Naive thymus-derived CD4-positive, alpha-beta T cell (primary cell): ENCODE data around the gene BBS9. TPM values are rescaled to one million over a fixed set of nuclear protein-coding genes. Genes with fewer than 3 reads are reported as not detected.

Experiments used
- ATAC-seq: fragments of 150-1000 bp; cut with Tn5 transposase; 2 replicates; pipeline ENCODE4 v1.10.0; 2021; ENCODE audit warnings: mild to moderate bottlenecking, moderate library complexity
- CTCF ChIA-PET: fragments of 350-600 bp; sonication (Branson Sonifier 250); formaldehyde crosslinking; loops from one replicate; lab custom pipeline; 2021; ENCODE audit warnings: antibody characterized with exemption; lab: Charles Lee
- POLR2A ChIA-PET: fragments of 350-600 bp; sonication (Branson Sonifier 250); formaldehyde crosslinking; loops from one replicate; lab custom pipeline; 2021; ENCODE audit warnings: antibody characterized with exemption, inconsistent platforms; lab: Charles Lee
- DNase-seq, 9 donors: peaks; one replicate each; pipeline versions ENCODE4 v3.0.0 to v3.0.0-alpha.2; 2020 to 2022; ENCODE audit warnings: mixed read lengths in 1 of 9
- H3K27ac ChIP-seq: one replicate; pipeline ENCODE4 v1.7.0; 2013; ENCODE audit warnings: mild to moderate bottlenecking, low read depth, low read length, moderate library complexity
- H3K27me3 ChIP-seq, 2 donors: one replicate each; pipeline ENCODE4 v1.7.0; 2013; ENCODE audit warnings: low read length in 2 of 2, mild to moderate bottlenecking in 2 of 2, moderate library complexity in 2 of 2; ENCODE audit not compliant: control insufficient read depth in 2 of 2, insufficient read depth in 2 of 2
- H3K36me3 ChIP-seq, 3 experiments: 1 replicate in 2 of 3; 2 replicates in 1 of 3; pipeline ENCODE4 v1.7.0; 2013; ENCODE audit warnings: low read length in 3 of 3, mild to moderate bottlenecking in 3 of 3, moderate library complexity in 1 of 3; ENCODE audit not compliant: insufficient read depth in 3 of 3, control insufficient read depth in 2 of 3
- H3K4me1 ChIP-seq, 2 donors: one replicate each; pipeline ENCODE4 v1.7.0; 2013; ENCODE audit warnings: low read length in 2 of 2, mild to moderate bottlenecking in 2 of 2, moderate library complexity in 1 of 2; ENCODE audit not compliant: control insufficient read depth in 2 of 2, insufficient read depth in 2 of 2
- H3K4me3 ChIP-seq: 2 replicates; pipeline ENCODE4 v1.7.0; 2013; ENCODE audit warnings: mild to moderate bottlenecking, low read length
- H3K9me3 ChIP-seq, 3 experiments: 1 replicate in 2 of 3; 2 replicates in 1 of 3; pipeline ENCODE4 v1.7.0; 2013; ENCODE audit warnings: low read length in 3 of 3; ENCODE audit not compliant: control insufficient read depth in 2 of 3
- H3K27ac Mint-ChIP-seq, 9 donors: one replicate each; pipeline ENCODE4 v1.8.0; 2020 to 2022; ENCODE audit warnings: mixed read lengths in 9 of 9, mild to moderate bottlenecking in 8 of 9, moderate library complexity in 5 of 9, inconsistent platforms in 2 of 9
- H3K27me3 Mint-ChIP-seq, 5 donors: one replicate each; pipeline ENCODE4 v1.8.0; 2021 to 2022; ENCODE audit warnings: mixed read lengths in 5 of 5, mild to moderate bottlenecking in 1 of 5
- H3K36me3 Mint-ChIP-seq, 5 donors: one replicate each; pipeline ENCODE4 v1.8.0; 2020 to 2022; ENCODE audit warnings: mixed read lengths in 5 of 5, mild to moderate bottlenecking in 3 of 5, inconsistent platforms in 1 of 5
- H3K4me1 Mint-ChIP-seq, 7 donors: one replicate each; pipeline ENCODE4 v1.8.0; 2020 to 2022; ENCODE audit warnings: mixed read lengths in 7 of 7, mild to moderate bottlenecking in 3 of 7, inconsistent platforms in 1 of 7
- H3K4me3 Mint-ChIP-seq, 10 donors: one replicate each; pipeline ENCODE4 v1.8.0; 2020 to 2022; ENCODE audit warnings: mild to moderate bottlenecking in 10 of 10, mixed read lengths in 10 of 10, moderate library complexity in 6 of 10, inconsistent platforms in 2 of 10
- H3K9me3 Mint-ChIP-seq, 11 donors: one replicate each; pipeline ENCODE4 v1.8.0; 2020 to 2022; ENCODE audit warnings: mixed read lengths in 11 of 11, mild to moderate bottlenecking in 4 of 11, inconsistent platforms in 1 of 11, moderate library complexity in 1 of 11
- intact Hi-C, 2 donors: fragments of 100-400 bp; cut with micrococcal nuclease; formaldehyde crosslinking; loops; one replicate each; pipeline ENCODE4 v1.15.1; 2023
- polyA plus RNA-seq, 2 donors: library from polyadenylated mRNA; unstranded; fragments of 300-500 nt; fragmentation: Illumina TruSeq; gene quantifications; one replicate each; pipeline ENCODE4 v1.2.3, GENCODE V29; 2021
- total RNA-seq, 6 experiments: library from RNA in 5 of 6; stranded (reverse) in 5 of 6; gene quantifications; 1 replicate in 5 of 6; 2 replicates in 1 of 6; pipeline ENCODE4 v1.2.3 and lab custom pipeline; 2021 to 2026

BBS9 gene
- total and polyA plus RNA-seq, 7 experiments from 2014 or later, result 11.1 to 31.0 (median 23.2) TPM

DNA sequence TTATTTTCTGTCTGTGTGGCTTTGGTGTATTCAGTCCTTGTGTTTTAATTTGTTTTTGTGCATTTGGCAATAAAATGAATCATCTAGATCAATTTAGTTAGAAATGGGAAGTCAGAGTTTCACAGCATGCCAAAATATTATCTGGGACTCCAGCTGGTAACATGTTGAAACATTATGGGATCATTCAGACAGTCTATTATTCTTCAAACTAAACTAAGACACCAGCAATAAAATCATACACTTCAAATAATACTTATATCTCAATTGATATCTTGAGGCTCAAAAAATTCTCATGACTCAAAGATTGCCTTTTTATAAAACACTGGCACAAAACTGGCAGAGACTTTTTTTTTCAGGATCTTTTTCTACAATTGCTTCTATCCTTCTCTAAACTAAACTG lies 14.4 kb upstream of the BBS9 start:
- no peak overlapping the region for H3K4me3 Mint-ChIP-seq
- POLR2A ChIA-PET, result no interaction called here
- no peaks in the 10 kb centered on the region for H3K4me1 ChIP-seq
- H3K27me3 ChIP-seq, result no peaks in the 10 kb centered on the region
- DNase-seq (no peak), ATAC-seq (no peak)
- H3K4me1 Mint-ChIP-seq, result peaks cover 0 to 6% (median 0%) of the 10 kb centered on the region in 7 donors
- H3K9me3 ChIP-seq, result no peaks in the 10 kb centered on the region
- H3K36me3 Mint-ChIP-seq, result peaks cover 0 to 9% (median 5%) of the 10 kb centered on the region in 5 donors
- intact Hi-C loops, result no loop called here
- H3K9me3 Mint-ChIP-seq, result peaks cover 3 to 19% (median 9%) of the 10 kb centered on the region in 11 donors
- no peak overlapping the region for H3K27ac ChIP-seq
- H3K36me3 ChIP-seq, result no peaks in the 10 kb centered on the region
- peaks cover 24 to 68% (median 34%) of the 10 kb centered on the region in 5 donors for H3K27me3 Mint-ChIP-seq
- H3K4me3 ChIP-seq, result no peak overlapping the region
- CTCF ChIA-PET, result no interaction called here
- no peak overlapping the region for H3K27ac Mint-ChIP-seq

- ChIA-PET POLR2A (no interaction called here), CTCF (no interaction called here)
- ATAC-seq (no peak), DNase-seq (no peak)
- H3K27ac Mint-ChIP-seq, result no peak overlapping the region
- H3K9me3 Mint-ChIP-seq, result peaks cover 3 to 20% (median 10%) of the 10 kb centered on the region in 11 donors
- peaks cover 32 to 65% (median 49%) of the 10 kb centered on the region in 5 donors for H3K27me3 Mint-ChIP-seq
- no peaks in the 10 kb centered on the region for H3K4me1 Mint-ChIP-seq
- Histone ChIP-seq H3K4me3 (no peak overlapping the region), H3K36me3 (no peaks in the 10 kb centered on the region), H3K27me3 (no peaks in the 10 kb centered on the region), H3K9me3 (no peaks in the 10 kb centered on the region), H3K27ac (no peak overlapping the region), H3K4me1 (no peaks in the 10 kb centered on the region)
- intact Hi-C loops, result no loop called here
- no peak overlapping the region for H3K4me3 Mint-ChIP-seq
- peaks cover 0 to 9% (median 5%) of the 10 kb centered on the region in 5 donors for H3K36me3 Mint-ChIP-seq
These were observed 11.0 kb upstream of the BBS9 start for GRCh38 chr7:33118383-33118782.

DNA sequence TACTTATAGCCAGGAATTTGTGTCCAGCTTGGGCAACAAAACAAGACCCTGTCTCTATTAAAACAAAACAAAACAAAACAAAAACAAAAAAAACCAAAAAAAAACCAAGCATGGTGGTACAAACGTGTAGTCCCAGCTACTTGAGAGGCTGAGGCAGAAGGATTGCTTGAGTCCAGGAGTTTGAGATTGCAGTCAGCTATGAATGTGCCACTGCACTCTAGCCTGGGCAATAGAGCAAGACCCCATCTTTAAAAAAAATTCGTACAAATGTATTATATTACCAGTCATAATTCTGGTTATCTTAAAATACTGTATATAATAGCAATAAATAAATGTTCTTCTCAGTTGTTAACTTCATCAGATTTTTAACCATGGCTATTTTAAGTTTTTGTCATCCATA lies 2.3 kb upstream of the BBS9 start:
- Histone ChIP-seq H3K4me1 (peaks cover 6 to 9% of the 10 kb centered on the region in 2 donors), H3K9me3 (no peaks in the 10 kb centered on the region), H3K27me3 (no peaks in the 10 kb centered on the region), H3K4me3 (no peak overlapping the region), H3K27ac (no peak overlapping the region), H3K36me3 (no peaks in the 10 kb centered on the region)
- H3K4me1 Mint-ChIP-seq, result peaks cover 13 to 25% (median 20%) of the 10 kb centered on the region in 7 donors
- DNase-seq, result no peak
- H3K36me3 Mint-ChIP-seq, result no peaks in the 10 kb centered on the region
- H3K27ac Mint-ChIP-seq, result no peak overlapping the region
- ATAC-seq, result no peak
- ChIA-PET CTCF (no interaction called here), POLR2A (interaction anchor here (0.6 to 0.8 kb wide), 2 partner anchors 12 to 20 kb away, joined by 3 to 4 read pairs; no protein-coding TSS in a partner anchor)
- intact Hi-C loops, result loop anchor here in 1 of 2 donors (5.0 kb wide), 1 partner anchor 280 kb away; no protein-coding TSS in a partner anchor
- no peaks in the 10 kb centered on the region for H3K9me3 Mint-ChIP-seq
- no peak overlapping the region for H3K4me3 Mint-ChIP-seq
- H3K27me3 Mint-ChIP-seq, result peaks cover under 1 to 17% (median 3%) of the 10 kb centered on the region in 5 donors

GRCh38 chr7:33128631-33128989 lies 754 bp upstream of the BBS9 start:
- Mint-ChIP-seq H3K27me3 (peaks cover 0 to 18% (median 0%) of the 10 kb centered on the region in 5 donors), H3K4me3 (peak overlapping the region; percentile 94 to 99 (median 97)), H3K9me3 (peaks cover 0 to 3% (median 0%) of the 10 kb centered on the region in 11 donors), H3K4me1 (peaks cover 13 to 36% (median 25%) of the 10 kb centered on the region in 7 donors), H3K27ac (peak overlapping the region; percentile 84 to 95 (median 90)), H3K36me3 (peaks cover 0 to 4% (median 0%) of the 10 kb centered on the region in 5 donors)
- ChIA-PET CTCF (no interaction called here), POLR2A (interaction anchor here (0.6 kb wide), 1 partner anchor 79 kb away, joined by 3 read pairs; no protein-coding TSS in a partner anchor)
- Histone ChIP-seq H3K4me1 (peaks cover 6 to 9% of the 10 kb centered on the region in 2 donors), H3K27me3 (no peaks in the 10 kb centered on the region), H3K9me3 (no peaks in the 10 kb centered on the region), H3K36me3 (no peaks in the 10 kb centered on the region), H3K27ac (peak overlapping the region; percentile 78), H3K4me3 (peak overlapping the region; percentile 80)
- ATAC-seq (no peak), DNase-seq (no peak)
- intact Hi-C loops, result loop anchor here in 1 of 2 donors (2.0 to 5.0 kb wide), 3 partner anchors 74 to 1908 kb away; partner anchors contain the start of gene DPY19L1

GRCh38 chr7:33129806-33130153 lies 416 bp downstream of the BBS9 start:
- CTCF ChIA-PET, result interaction anchor here (1.2 kb wide), 1 partner anchor 22 kb away, joined by 5 read pairs; no protein-coding TSS in a partner anchor
- DNase-seq, result no peak

DNA sequence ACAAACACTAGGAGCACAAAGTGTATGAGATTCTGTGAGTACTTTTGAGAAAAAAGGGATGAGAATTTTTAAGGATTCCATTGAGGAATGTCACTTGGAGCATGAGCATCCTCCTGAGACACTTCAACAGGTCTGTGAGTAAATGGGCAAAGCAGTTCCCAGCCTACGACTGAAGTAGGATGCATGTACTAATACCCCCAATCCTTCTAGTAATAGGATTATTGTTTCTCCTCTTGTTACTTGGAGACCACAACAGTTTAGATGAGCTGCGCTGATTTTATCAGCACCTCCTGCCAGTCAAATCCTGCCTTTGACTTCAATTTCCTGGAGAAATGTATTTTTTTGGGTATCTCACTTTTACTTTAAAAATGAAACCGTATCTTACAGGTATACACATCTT lies 820 bp downstream of the BBS9 start:
- Histone ChIP-seq H3K4me1 (peaks cover 6 to 9% of the 10 kb centered on the region in 2 donors), H3K4me3 (peak overlapping the region; percentile 80), H3K27me3 (no peaks in the 10 kb centered on the region), H3K36me3 (no peaks in the 10 kb centered on the region), H3K27ac (peak overlapping the region; percentile 78), H3K9me3 (no peaks in the 10 kb centered on the region)
- peaks cover 0 to 18% (median 0%) of the 10 kb centered on the region in 5 donors for H3K27me3 Mint-ChIP-seq
- H3K36me3 Mint-ChIP-seq, result peaks cover 0 to 9% (median 4%) of the 10 kb centered on the region in 5 donors
- H3K27ac Mint-ChIP-seq, result peak overlapping the region; percentile 84 to 97 (median 91)
- DNase-seq (peak in 3 of 9 donors; percentile 2 to 14 (median 10)), ATAC-seq (no peak)
- CTCF ChIA-PET, result interaction anchor here (1.2 kb wide), 1 partner anchor 22 kb away, joined by 5 read pairs; no protein-coding TSS in a partner anchor
- POLR2A ChIA-PET, result interaction anchor here (1.3 to 1.8 kb wide), 2 partner anchors 68 to 89 kb away, joined by 5 to 9 read pairs; partner anchors contain the start of gene NT5C3A
- intact Hi-C loops, result loop anchor here in 1 of 2 donors (10.0 kb wide), 1 partner anchor 1905 kb away; the partner anchor contains the start of gene DPY19L1
- H3K9me3 Mint-ChIP-seq, result peaks cover 0 to 5% (median 0%) of the 10 kb centered on the region in 11 donors
- H3K4me1 Mint-ChIP-seq, result peaks cover 13 to 36% (median 25%) of the 10 kb centered on the region in 7 donors
- peak overlapping the region; percentile 94 to 99 (median 97) for H3K4me3 Mint-ChIP-seq

More at GRCh38 chr7:33129806-33130153, 416 bp downstream of the BBS9 start:
- Histone ChIP-seq H3K9me3 (no peaks in the 10 kb centered on the region), H3K4me3 (peak overlapping the region; percentile 80), H3K27me3 (no peaks in the 10 kb centered on the region), H3K36me3 (no peaks in the 10 kb centered on the region), H3K4me1 (peaks cover 6 to 9% of the 10 kb centered on the region in 2 donors), H3K27ac (peak overlapping the region; percentile 78)
- Mint-ChIP-seq H3K4me1 (peaks cover 13 to 36% (median 25%) of the 10 kb centered on the region in 7 donors), H3K36me3 (peaks cover 0 to 6% (median 3%) of the 10 kb centered on the region in 5 donors), H3K4me3 (peak overlapping the region; percentile 94 to 99 (median 97)), H3K27me3 (peaks cover 0 to 18% (median 0%) of the 10 kb centered on the region in 5 donors), H3K27ac (peak overlapping the region; percentile 84 to 97 (median 91)), H3K9me3 (peaks cover 0 to 3% (median 0%) of the 10 kb centered on the region in 11 donors)
- intact Hi-C loops, result loop anchor here (1.0 to 10.0 kb wide), 13 partner anchors 20 to 1907 kb away; partner anchors contain the start of genes AVL9 (in 2 of the 2), DPY19L1 (in 2 of the 2), LSM5 (in 2 of the 2) and RP9 (in 2 of the 2)
- ATAC-seq, result peak; percentile 0
- POLR2A ChIA-PET, result interaction anchor here (1.3 to 1.8 kb wide), 2 partner anchors 67 to 89 kb away, joined by 5 to 9 read pairs; partner anchors contain the start of gene NT5C3A
